H1 (cell line): ENCODE results near the gene DIDO1. TPM values are rescaled to one million over a fixed set of nuclear protein-coding genes. Genes with fewer than 3 reads are reported as not detected.

ENCODE experiments used
- ASH2L ChIP-seq: fragments of 200-600, 300-600 bp; sonication (generic); IDR thresholded peaks from one replicate; pipeline ENCODE4 v1.7.1; 2017; ENCODE audit warnings: low read length
- BRCA1 ChIP-seq: IDR thresholded peaks from 2 replicates; pipeline ENCODE4 v1.6.1; 2012; ENCODE audit warnings: low read depth, low read length, improper control_type of control experiment
- CREB1 ChIP-seq: IDR thresholded peaks from 2 replicates; pipeline ENCODE4 v1.6.1; 2012; ENCODE audit warnings: inconsistent platforms
- NANOG ChIP-seq: IDR thresholded peaks from 2 replicates; pipeline ENCODE4 v1.6.1; 2011; ENCODE audit warnings: low read length, low read depth, mild to moderate bottlenecking, inconsistent platforms; ENCODE audit not compliant: insufficient read depth, poor library complexity, severe bottlenecking
- NRF1 ChIP-seq: IDR thresholded peaks from 2 replicates; pipeline ENCODE4 v1.6.1; 2011; ENCODE audit warnings: mild to moderate bottlenecking, low read depth, low read length, improper control_type of control experiment
- POLR2AphosphoS5 ChIP-seq: IDR thresholded peaks from 2 replicates; pipeline ENCODE4 v1.6.1; 2011; ENCODE audit warnings: low read depth, low read length
- SIN3A ChIP-seq, 2 experiments: IDR thresholded peaks in 1 of 2; conservative IDR thresholded peaks in 1 of 2; 2 replicates each; pipeline ENCODE4 v1.6.1; 2011 to 2012; ENCODE audit warnings: low read length in 2 of 2, improper control_type of control experiment in 1 of 2, low read depth in 1 of 2, mild to moderate bottlenecking in 1 of 2
- polyA plus RNA-seq, 7 experiments: library from polyadenylated mRNA; depleted of rRNA in 3 of 7; stranded (reverse) in 5 of 7; unstranded in 2 of 7; fragments of >200 nt in 5 of 7; fragments of 200-250 nt in 2 of 7; gene quantifications; 1 replicate in 5 of 7; 2 replicates in 1 of 7; 4 replicates in 1 of 7; pipeline versions ENCODE4 v1.2.1 to v1.2.3, GENCODE V29; 2011 to 2013; ENCODE audit warnings: missing spikeins in 2 of 7, mixed read lengths in 2 of 7
- total RNA-seq: library from RNA; stranded (reverse); fragmentation: NEBNext Ultra II Directional; extraction: Animal tissue kit (Norgen Biotek cat#: 25700); gene quantifications from 2 replicates; pipeline ENCODE4 v1.2.1, GENCODE V29; 2021

Gene DIDO1
- total and polyA plus RNA-seq, 2 of the 8 experiments (the other 6 are each of a cell fraction or from before 2014, with no cell fraction given) = 53.6 to 82.8 TPM

DNA sequence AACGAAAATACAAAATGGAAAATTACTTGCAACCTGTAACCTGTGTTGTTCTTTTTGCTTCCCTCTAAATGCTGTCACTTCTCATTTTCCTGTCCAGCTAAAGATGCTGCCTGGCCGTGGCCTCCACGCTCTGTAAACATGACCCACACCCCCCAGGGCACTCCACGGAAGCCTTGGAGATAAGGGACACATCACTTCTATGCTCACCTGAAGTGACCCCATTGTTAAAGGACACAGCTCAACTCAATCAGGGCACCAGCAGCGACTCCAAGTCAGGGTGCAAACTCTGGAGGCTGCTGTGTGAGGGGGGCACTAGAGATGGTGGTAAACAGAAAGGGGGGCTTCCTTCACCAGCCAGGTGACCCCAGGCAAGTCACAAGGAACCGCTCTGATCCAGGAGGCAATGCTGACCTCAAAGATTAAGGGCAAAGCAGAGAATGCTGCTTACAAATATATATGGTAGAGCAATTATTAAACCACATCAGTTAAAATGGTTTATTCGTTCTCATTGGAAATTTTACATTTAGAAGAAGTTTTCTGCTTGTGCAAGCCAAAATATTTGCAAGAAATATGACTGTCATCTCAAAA, 13.2 kb downstream of the DIDO1 start (continued):
- TF ChIP-seq NRF1 (no peak), NANOG (no peak), POLR2AphosphoS5 (no peak), ASH2L (no peak), BRCA1 (no peak), CREB1 (no peak), SIN3A (conservative IDR thresholded peaks at IDR 0.05 in 1 of 2, IDR thresholded peaks at IDR 0.05 in 1 of 2; ENCODE audit: low read depth in 1 of 2, low read length in 2 of 2) (no peak)
